Activated CD4-positive, alpha-beta memory T cell treated with anti-CD3 and anti-CD28 coated beads for 36 hours (primary cell): Measurements from ENCODE around the gene C2orf15. TPM values are rescaled to one million over a fixed set of nuclear protein-coding genes. Genes with fewer than 3 reads are reported as not detected.
"Not testable (repeated sequence)": the region's sequence is repeated elsewhere in the genome, so short reads cannot be mapped to it uniquely, and the experiment has no call there.

Source experiments
- CTCF ChIA-PET: fragments of 350-600 bp; sonication (Branson Sonifier 250); formaldehyde crosslinking; loops from one replicate; lab custom pipeline; 2021; ENCODE audit warnings: antibody characterized with exemption, inconsistent platforms; lab: Charles Lee
- POLR2A ChIA-PET: fragments of 350-600 bp; sonication (Branson Sonifier 250); formaldehyde crosslinking; loops from one replicate; lab custom pipeline; 2021; ENCODE audit warnings: antibody characterized with exemption; lab: Charles Lee
- DNase-seq: peaks from one replicate; pipeline ENCODE4 v3.0.0-alpha.2; 2020
- H3K27ac Mint-ChIP-seq: one replicate; pipeline ENCODE4 v1.8.0; 2021; ENCODE audit warnings: mixed read lengths
- H3K27me3 Mint-ChIP-seq: one replicate; pipeline ENCODE4 v1.8.0; 2021; ENCODE audit warnings: mixed read lengths
- H3K36me3 Mint-ChIP-seq: one replicate; pipeline ENCODE4 v1.8.0; 2021; ENCODE audit warnings: mixed read lengths
- H3K4me1 Mint-ChIP-seq: one replicate; pipeline ENCODE4 v1.8.0; 2021; ENCODE audit warnings: low read depth, mixed read lengths
- H3K4me3 Mint-ChIP-seq: one replicate; pipeline ENCODE4 v1.8.0; 2021; ENCODE audit warnings: mild to moderate bottlenecking, mixed read lengths
- H3K9me3 Mint-ChIP-seq: one replicate; pipeline ENCODE4 v1.8.0; 2021; ENCODE audit warnings: mixed read lengths
- intact Hi-C: fragments of 100-400 bp; cut with micrococcal nuclease; formaldehyde crosslinking; loops from one replicate; pipeline ENCODE4 v1.15.1; 2023
- total RNA-seq, 2 experiments: library from RNA; stranded (reverse); gene quantifications; one replicate each; pipeline ENCODE4 v1.2.3, GENCODE V29; 2021

C2orf15 gene, protein sequence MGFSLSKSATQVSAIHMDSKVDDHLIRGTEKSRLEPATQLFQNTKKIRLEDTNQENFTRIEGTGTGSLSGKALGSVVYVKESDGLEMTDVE
- total RNA-seq = under 1 TPM; 0.48 to 0.50 TPM

DNA sequence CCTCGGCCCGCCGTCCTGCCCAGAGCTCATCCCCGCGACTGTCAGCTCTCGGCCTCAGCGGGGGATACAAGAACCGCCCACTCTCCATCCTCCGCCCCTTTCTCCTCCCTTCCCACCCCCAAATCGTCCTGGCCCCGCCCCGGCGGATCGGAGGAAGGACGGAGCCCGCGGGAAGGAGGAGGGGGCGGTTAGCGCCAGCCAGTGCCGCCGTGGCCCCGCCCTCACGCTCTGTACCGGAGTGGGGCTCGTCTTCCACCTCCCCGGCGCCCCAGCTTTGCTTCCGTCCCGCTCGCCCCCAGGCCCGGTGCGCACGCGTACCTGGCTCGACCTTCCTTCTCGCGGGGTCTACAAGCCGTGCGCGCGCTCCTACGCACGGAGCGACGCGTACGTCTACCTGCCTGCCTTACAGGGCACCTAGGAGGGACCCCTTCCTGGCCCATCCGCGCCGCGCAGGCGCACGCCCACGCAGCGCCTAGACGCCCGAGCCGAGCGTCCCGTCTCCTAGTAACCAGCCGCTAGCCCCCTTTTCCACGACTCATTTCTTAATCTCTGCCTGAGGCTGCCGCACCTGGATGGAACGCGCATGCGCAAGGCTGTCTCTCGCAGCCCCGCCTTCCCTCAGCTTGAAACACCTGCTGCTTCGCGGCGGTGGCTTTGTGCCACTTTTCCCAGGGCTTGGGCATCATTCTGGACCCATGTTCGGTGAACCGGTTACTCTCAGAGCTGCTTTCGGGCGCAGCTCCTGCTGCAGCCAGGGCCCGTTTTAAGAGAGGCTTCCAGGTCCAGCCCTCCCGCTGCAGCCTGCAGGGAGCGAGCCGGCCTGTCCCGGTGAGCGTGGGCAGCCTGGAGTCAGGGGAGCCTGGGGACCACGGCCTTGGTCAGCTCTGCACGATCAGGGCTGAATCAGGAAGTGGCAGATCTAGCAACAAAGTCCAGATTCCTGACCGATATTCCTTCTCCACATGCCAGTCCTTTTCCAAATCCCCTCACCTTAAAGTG is at the start of gene C2orf15:
TSS of gene C2orf15 (plus strand) at position 598 of the 999 bp plus-strand sequence. CDS start 8,852 bp downstream, outside the sequence.
- Mint-ChIP-seq H3K36me3 (no peaks in the 10 kb centered on the region), H3K4me3 (peak within 1 kb of the TSS; percentile 93), H3K27ac (peak within 1 kb of the TSS; percentile 88), H3K27me3 (no peaks in the 10 kb centered on the region), H3K9me3 (no peaks in the 10 kb centered on the region), H3K4me1 (peaks cover 19% of the 10 kb centered on the region)
- POLR2A ChIA-PET = interaction anchor here (0.8 to 2.7 kb wide), 8 partner anchors 11 to 196 kb away, joined by 3 to 13 read pairs (median 4); partner anchors contain the start of genes EIF5B, LIPT1, MITD1 and TSGA10
- intact Hi-C loops = loop anchor here (1.0 to 10.0 kb wide), 5 partner anchors 13 to 487 kb away; partner anchors contain the start of genes LIPT1, MITD1, MRPL30 and REV1
- CTCF ChIA-PET = interaction anchor here (0.7 to 1.6 kb wide), 8 partner anchors 12 to 492 kb away, joined by 3 to 7 read pairs (median 4); partner anchors contain the start of genes LIPT1 and TSGA10
- peak; percentile 98 for DNase-seq

DNA sequence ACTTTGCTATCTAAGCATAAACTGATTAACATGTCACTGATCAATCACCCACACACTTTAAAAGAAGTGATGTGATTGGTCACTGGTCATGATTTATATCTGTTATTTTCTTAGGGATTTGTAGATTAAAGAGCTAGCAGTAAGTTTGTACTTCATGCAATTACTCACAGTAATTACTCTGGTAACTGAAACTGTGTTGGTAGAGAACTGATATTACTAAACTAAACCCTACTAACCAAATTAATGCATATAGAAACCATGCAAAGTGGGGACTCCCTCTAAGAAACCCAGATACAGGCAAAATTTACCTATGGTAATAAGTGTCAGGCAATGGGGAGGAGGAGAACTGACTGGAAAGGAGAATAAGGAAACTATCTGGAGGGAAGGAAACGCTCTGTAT is 44.8 kb upstream of the C2orf15 start:
- Mint-ChIP-seq H3K4me1 (peaks cover 10% of the 10 kb centered on the region), H3K27me3 (peaks cover 1% of the 10 kb centered on the region), H3K36me3 (peaks cover 12% of the 10 kb centered on the region), H3K27ac (no peak overlapping the region), H3K4me3 (no peak overlapping the region), H3K9me3 (peaks cover 13% of the 10 kb centered on the region)
- intact Hi-C loops = no loop called here
- ChIA-PET CTCF (interaction anchor here (0.6 kb wide), 1 partner anchor 25 kb away, joined by 3 read pairs; no protein-coding TSS in a partner anchor), POLR2A (no interaction called here)
- no peak for DNase-seq

DNA sequence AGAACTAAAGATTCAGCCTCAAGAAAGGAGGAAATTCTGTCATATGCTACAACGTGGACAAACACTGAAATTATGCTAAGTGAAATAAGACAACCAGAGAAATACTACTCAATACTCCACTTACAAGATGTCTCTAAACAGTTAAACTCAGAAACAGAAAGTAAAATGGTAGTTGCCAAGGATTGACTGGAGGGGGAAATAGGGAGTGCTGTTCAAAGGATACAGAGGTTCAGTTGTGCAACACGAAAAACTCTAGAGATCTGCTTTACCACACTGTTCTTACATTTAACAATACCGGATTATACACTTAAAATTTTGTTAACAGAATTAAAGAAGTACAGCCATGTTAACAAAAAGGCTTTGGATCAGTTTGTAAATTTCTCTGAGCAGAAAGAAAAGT is 39.8 kb upstream of the C2orf15 start:
- intact Hi-C loops = no loop called here
- no peak for DNase-seq
- H3K4me1 Mint-ChIP-seq = peaks cover 5% of the 10 kb centered on the region
- no peaks in the 10 kb centered on the region for H3K9me3 Mint-ChIP-seq
- no peaks in the 10 kb centered on the region for H3K36me3 Mint-ChIP-seq
- H3K4me3 Mint-ChIP-seq = no peak overlapping the region
- CTCF ChIA-PET = interaction anchor here (0.6 kb wide), 1 partner anchor 39 kb away, joined by 3 read pairs; no protein-coding TSS in a partner anchor
- H3K27me3 Mint-ChIP-seq = no peaks in the 10 kb centered on the region
- POLR2A ChIA-PET = no interaction called here
- H3K27ac Mint-ChIP-seq = no peak overlapping the region

DNA sequence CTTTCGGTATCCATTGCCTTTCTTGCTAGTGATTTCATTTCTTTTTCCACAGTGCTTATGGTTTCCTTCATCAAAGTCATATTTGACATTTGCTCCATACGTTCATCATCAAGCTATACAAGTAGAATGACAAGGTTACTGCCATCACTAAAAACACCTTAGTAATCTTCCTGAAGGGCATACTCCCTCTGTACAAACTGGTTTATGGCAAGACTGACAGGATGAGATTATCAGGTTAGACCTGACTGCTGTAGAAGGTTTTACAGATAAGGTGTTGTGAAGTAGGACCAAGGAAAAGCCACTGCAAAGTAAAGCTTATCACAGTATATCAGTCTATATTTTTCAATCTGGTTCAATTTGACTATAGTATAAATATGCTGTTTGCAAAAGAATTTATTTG is 37.5 kb upstream of the C2orf15 start:
- ChIA-PET POLR2A (no interaction called here), CTCF (no interaction called here)
- Mint-ChIP-seq H3K9me3 (no peaks in the 10 kb centered on the region), H3K4me1 (peaks cover 5% of the 10 kb centered on the region), H3K4me3 (no peak overlapping the region), H3K27ac (no peak overlapping the region), H3K27me3 (no peaks in the 10 kb centered on the region), H3K36me3 (no peaks in the 10 kb centered on the region)
- intact Hi-C loops = no loop called here
- no peak for DNase-seq

DNA sequence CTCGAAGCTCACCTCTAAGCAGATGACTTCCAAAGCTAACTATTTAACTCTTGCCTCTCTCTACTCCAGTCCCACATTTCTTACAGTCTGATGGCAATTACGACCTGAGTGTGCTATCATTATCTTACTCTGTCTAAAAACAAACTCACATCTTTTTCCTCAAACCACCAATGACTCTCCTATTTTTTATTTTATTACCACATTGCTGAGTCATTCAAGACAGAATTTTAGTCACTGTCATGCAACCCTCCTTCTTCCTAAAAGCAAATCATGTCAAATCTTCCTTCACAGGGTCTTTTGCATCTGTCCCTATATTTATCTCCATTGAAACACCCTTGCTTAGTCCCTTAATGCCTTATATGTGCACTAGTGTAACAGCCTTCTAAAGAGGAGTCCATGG is 34.6 kb upstream of the C2orf15 start:
- no peaks in the 10 kb centered on the region for H3K9me3 Mint-ChIP-seq
- intact Hi-C loops = no loop called here
- no peak for DNase-seq
- H3K27me3 Mint-ChIP-seq = no peaks in the 10 kb centered on the region
- no peak overlapping the region for H3K27ac Mint-ChIP-seq
- ChIA-PET CTCF (no interaction called here), POLR2A (no interaction called here)
- H3K4me1 Mint-ChIP-seq = no peaks in the 10 kb centered on the region
- H3K36me3 Mint-ChIP-seq = no peaks in the 10 kb centered on the region
- H3K4me3 Mint-ChIP-seq = no peak overlapping the region

DNA sequence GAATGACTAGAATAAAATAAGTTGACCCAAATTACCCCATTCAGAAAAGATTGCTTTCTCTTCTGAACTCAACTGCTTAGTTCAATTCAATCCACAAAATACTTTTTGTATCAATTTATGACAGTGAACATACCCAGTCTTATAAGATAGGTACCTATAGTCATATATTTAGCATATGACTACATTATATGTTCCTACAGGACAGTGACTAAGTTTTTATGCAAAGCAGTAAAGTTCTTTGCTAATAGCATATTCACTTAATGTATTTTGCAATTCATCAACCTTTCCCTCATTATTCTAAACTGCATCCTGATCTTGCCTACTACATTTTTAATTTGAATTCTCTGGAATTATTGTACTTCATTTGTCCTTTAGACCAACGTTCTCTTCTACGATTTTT is 30.3 kb upstream of the C2orf15 start:
- POLR2A ChIA-PET = no interaction called here
- no peaks in the 10 kb centered on the region for H3K4me1 Mint-ChIP-seq
- intact Hi-C loops = no loop called here

DNA sequence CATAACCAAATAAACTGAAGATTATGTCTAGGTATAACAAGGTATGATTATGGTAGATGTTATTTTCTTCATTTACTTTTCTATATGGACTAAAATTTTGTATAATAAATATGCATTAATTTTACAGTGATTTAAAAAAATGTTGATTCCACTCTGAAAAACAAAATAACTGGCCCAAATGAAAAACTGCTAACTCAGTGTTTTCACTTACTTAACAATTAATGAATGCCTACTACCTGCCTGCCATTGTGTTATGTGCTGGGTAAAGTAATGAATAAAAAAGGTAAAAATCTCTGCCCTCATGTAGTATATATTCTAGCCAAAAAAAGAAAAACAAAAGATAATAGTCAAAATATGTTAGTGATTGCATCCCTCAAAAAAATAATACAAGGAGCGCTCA is 29.6 kb upstream of the C2orf15 start:
- Mint-ChIP-seq H3K4me1 (no peaks in the 10 kb centered on the region), H3K36me3 (no peaks in the 10 kb centered on the region), H3K4me3 (no peak overlapping the region), H3K27ac (no peak overlapping the region), H3K27me3 (no peaks in the 10 kb centered on the region), H3K9me3 (no peaks in the 10 kb centered on the region)
- CTCF ChIA-PET = no interaction called here
- no peak for DNase-seq
- intact Hi-C loops = no loop called here
- POLR2A ChIA-PET = no interaction called here

More for the DNA sequence above, 30.3 kb upstream of the C2orf15 start:
- CTCF ChIA-PET = no interaction called here
- Mint-ChIP-seq H3K36me3 (no peaks in the 10 kb centered on the region), H3K27me3 (no peaks in the 10 kb centered on the region), H3K9me3 (no peaks in the 10 kb centered on the region), H3K4me3 (no peak overlapping the region), H3K27ac (no peak overlapping the region)
- DNase-seq = no peak

DNA sequence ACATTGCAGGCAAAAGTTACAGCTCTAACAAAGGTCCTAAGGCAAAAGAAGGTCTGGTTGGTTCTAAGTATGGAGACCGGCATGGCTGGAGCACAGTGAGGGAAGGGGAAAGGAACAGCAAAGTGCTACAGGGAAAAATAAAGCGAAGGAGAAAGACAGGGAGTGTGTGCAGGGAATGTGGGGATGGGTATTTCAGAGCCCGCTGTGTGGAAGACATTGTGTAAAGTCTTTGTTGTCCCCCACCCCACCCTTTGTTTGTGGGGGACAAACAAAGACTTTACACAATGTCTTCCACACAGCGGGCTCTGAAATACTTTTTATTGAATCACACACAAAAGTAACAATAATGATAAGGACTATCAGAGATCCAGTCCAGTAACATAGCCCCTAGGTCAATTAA is 28.9 kb upstream of the C2orf15 start:
- no peak overlapping the region for H3K4me3 Mint-ChIP-seq
- no peak for DNase-seq
- intact Hi-C loops = no loop called here
- no peaks in the 10 kb centered on the region for H3K4me1 Mint-ChIP-seq
- H3K36me3 Mint-ChIP-seq = no peaks in the 10 kb centered on the region
- ChIA-PET POLR2A (no interaction called here), CTCF (no interaction called here)
- H3K27me3 Mint-ChIP-seq = no peaks in the 10 kb centered on the region
- H3K9me3 Mint-ChIP-seq = no peaks in the 10 kb centered on the region
- H3K27ac Mint-ChIP-seq = no peak overlapping the region

DNA sequence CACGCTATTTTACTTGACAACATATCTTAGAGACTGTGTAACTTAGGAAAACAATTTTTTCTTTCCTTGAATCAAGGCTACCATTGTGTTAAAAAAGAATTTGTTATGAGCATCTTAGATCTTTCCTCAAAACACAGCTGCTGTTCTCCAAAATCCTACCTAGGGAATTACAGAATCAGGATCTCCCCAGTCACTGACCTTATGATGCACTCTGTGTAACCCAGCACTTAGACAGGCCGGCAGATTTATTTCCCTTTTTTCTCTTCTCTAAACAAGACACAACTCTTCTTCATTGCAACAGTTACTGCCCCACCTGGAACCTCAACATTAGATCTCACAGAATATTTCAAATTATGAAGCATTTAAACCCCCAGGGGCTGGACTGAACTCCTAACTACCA is 13.5 kb upstream of the C2orf15 start:
- no peak overlapping the region for H3K4me3 Mint-ChIP-seq
- H3K27ac Mint-ChIP-seq = no peak overlapping the region
- H3K36me3 Mint-ChIP-seq = peaks cover 49% of the 10 kb centered on the region
- intact Hi-C loops = no loop called here
- ChIA-PET POLR2A (no interaction called here), CTCF (no interaction called here)
- H3K27me3 Mint-ChIP-seq = no peaks in the 10 kb centered on the region
- DNase-seq = no peak
- H3K9me3 Mint-ChIP-seq = peaks cover 77% of the 10 kb centered on the region
- no peaks in the 10 kb centered on the region for H3K4me1 Mint-ChIP-seq

DNA sequence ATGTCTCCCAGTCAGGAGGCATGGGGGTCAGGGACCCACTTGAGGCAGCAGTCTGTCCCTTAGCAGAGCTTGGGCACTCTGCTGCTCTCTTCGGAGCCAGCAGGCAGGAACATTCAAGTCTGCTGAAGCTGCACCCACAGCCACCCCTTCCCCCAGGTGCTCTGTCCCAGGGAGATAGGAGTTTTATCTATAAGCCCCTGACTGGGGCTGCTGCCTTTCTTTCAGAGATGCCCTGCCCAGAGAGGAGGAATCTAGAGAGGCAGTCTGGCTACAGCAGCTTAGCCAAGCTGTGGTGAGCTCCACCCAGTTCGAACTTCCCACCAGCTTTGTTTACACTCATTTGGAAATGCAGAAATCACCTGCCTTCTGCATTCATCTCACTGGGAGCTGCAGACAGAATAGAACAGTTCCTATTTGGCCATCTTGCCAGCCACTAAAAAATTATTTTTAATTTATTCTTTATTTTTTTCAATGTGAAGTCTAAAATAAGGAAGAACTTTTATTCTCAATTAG is 6.4 kb upstream of the C2orf15 start:
- POLR2A ChIA-PET, H3K27ac Mint-ChIP-seq, CTCF ChIA-PET, DNase-seq, H3K4me1 Mint-ChIP-seq, intact Hi-C loops, H3K4me3 Mint-ChIP-seq, H3K27me3 Mint-ChIP-seq: not testable (repeated sequence)
- H3K9me3 Mint-ChIP-seq = peaks cover 43% of the 10 kb centered on the region
- peaks cover 21% of the 10 kb centered on the region for H3K36me3 Mint-ChIP-seq

DNA sequence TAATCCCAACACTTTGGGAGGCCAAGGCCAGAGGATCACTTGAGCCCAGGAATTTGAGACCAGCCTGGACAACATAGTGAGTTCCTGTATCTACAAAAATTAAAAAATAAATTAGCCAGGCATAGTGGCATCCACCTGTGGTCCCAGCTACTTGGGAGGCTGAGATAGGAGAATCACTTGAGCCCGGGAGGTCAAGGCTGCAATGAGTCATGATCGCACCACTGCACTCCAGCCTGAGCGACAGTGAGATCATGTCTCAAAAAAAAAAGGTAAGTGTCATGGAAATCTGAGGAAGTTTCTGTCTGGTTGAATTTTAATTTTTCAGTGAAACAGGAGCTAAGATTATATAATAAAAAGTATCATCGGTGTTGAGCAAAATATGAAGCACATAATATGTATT is 2.5 kb upstream of the C2orf15 start:
- no peak overlapping the region for H3K27ac Mint-ChIP-seq
- CTCF ChIA-PET = no interaction called here
- H3K4me1 Mint-ChIP-seq = peaks cover 19% of the 10 kb centered on the region
- intact Hi-C loops = no loop called here
- POLR2A ChIA-PET = interaction anchor here (0.7 kb wide), 1 partner anchor 14 kb away, joined by 4 read pairs; no protein-coding TSS in a partner anchor
- H3K9me3 Mint-ChIP-seq = peaks cover 4% of the 10 kb centered on the region
- DNase-seq = no peak
- H3K4me3 Mint-ChIP-seq = peak overlapping the region; percentile 3
- peaks cover 11% of the 10 kb centered on the region for H3K36me3 Mint-ChIP-seq
- H3K27me3 Mint-ChIP-seq = no peaks in the 10 kb centered on the region
